Measurements from ENCODE around the gene EMC6. TPM values are rescaled to one million over a fixed set of nuclear protein-coding genes. Genes with fewer than 3 reads are reported as not detected.
"Not testable (repeated sequence)": the region's sequence is repeated elsewhere in the genome, so short reads cannot be mapped to it uniquely, and the experiment has no call there.

The EMC6 gene
- total RNA-seq, 1 experiment from 2014 or later = 56.5 TPM

DNA sequence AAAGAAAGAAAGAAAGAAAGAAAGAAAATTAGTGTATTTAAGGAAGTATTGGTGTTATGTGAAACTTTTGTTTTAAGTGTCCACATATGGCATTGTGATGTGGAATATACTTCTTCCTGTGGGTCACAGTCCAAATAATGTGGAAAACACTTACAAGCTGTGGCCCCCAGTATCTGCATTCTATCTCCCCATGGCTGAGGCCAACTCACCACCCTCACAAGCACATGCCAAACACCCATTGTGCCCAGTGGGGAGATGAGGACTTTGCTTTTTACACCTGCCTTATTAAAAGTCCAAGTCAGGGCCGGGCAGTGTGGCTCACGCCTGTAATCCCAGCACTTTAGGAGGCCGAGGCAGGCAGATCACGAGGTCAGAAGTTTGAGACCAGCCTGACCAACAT, 31.3 kb downstream of the EMC6 start:
- Histone ChIP-seq H3F3A (ENCODE audit: low read length, unreplicated experiment) (no peaks in the 10 kb centered on the region), H4K20me1 (ENCODE audit: low read length) (no peaks in the 10 kb centered on the region), H3K9ac (ENCODE audit: low read length) (no peak overlapping the region), H3K9me3 (ENCODE audit: low read length) (no peaks in the 10 kb centered on the region), H2AFZ (ENCODE audit: low read length) (no peak overlapping the region), H3K4me2 (ENCODE audit: low read length) (no peak overlapping the region), H3K79me2 (ENCODE audit: low read length) (no peaks in the 10 kb centered on the region), H3K4me3 (ENCODE audit: low read length) (no peak overlapping the region), H3K27me3 (ENCODE audit: low read length) (no peaks in the 10 kb centered on the region), H3K36me3 (ENCODE audit: low read depth, low read length) (no peaks in the 10 kb centered on the region), H3K4me1 (ENCODE audit: insufficient read depth, low read length) (0 out of 2 replicates have a peak, but pooled peaks cover 4% of the 10 kb centered on the region), H3K9me2 (replicated peaks; ENCODE audit: low read length) (no peaks in the 10 kb centered on the region), H3K27ac (ENCODE audit: low read length) (no peak overlapping the region)
- ATAC-seq = no peak
- BruUV-seq (replicated peaks) = no TSS peak
- TF ChIP-seq, protein P1, sequence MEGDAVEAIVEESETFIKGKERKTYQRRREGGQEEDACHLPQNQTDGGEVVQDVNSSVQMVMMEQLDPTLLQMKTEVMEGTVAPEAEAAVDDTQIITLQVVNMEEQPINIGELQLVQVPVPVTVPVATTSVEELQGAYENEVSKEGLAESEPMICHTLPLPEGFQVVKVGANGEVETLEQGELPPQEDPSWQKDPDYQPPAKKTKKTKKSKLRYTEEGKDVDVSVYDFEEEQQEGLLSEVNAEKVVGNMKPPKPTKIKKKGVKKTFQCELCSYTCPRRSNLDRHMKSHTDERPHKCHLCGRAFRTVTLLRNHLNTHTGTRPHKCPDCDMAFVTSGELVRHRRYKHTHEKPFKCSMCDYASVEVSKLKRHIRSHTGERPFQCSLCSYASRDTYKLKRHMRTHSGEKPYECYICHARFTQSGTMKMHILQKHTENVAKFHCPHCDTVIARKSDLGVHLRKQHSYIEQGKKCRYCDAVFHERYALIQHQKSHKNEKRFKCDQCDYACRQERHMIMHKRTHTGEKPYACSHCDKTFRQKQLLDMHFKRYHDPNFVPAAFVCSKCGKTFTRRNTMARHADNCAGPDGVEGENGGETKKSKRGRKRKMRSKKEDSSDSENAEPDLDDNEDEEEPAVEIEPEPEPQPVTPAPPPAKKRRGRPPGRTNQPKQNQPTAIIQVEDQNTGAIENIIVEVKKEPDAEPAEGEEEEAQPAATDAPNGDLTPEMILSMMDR (conservative IDR thresholded peaks at IDR 0.05; ENCODE audit: low read depth, low read length) = no peak
- TF ChIP-seq EZH2 (IDR thresholded peaks at IDR 0.05; ENCODE audit: low read length, unreplicated experiment) (no peak), EZH2phosphoT487 (IDR thresholded peaks at IDR 0.05; ENCODE audit: borderline replicate concordance, low read length) (no peak)
- no peak for DNase-seq
- POLR2A ChIA-PET (ENCODE audit: unreplicated experiment) = no interaction called here
- intact Hi-C loops (cut with micrococcal nuclease) = no loop called here
- CTCF ChIA-PET = no interaction called here

GRCh38 chr17:3702041-3702539, 33.5 kb downstream of the EMC6 start:
- H3K9ac ChIP-seq (ENCODE audit: low read length); H3K4me2 ChIP-seq (ENCODE audit: low read length); H3K27ac ChIP-seq (ENCODE audit: low read length); H3K4me1 ChIP-seq (ENCODE audit: insufficient read depth, low read length); H3F3A ChIP-seq (ENCODE audit: low read length, unreplicated experiment); H2AFZ ChIP-seq (ENCODE audit: low read length); BruUV-seq (replicated peaks); DNase-seq; CTCF ChIA-PET; H4K20me1 ChIP-seq (ENCODE audit: low read length); H3K9me2 ChIP-seq (replicated peaks; ENCODE audit: low read length); H3K9me3 ChIP-seq (ENCODE audit: low read length); intact Hi-C loops (cut with micrococcal nuclease); H3K4me3 ChIP-seq (ENCODE audit: low read length); POLR2A ChIA-PET (ENCODE audit: unreplicated experiment); H3K36me3 ChIP-seq (ENCODE audit: low read depth, low read length); H3K27me3 ChIP-seq (ENCODE audit: low read length); ATAC-seq; H3K79me2 ChIP-seq (ENCODE audit: low read length): not testable (repeated sequence)

GRCh38 chr17:3704931-3705717, 36.5 kb downstream of the EMC6 start:
- POLR2A ChIA-PET (ENCODE audit: unreplicated experiment) = no interaction called here
- no peak overlapping the region for H3K4me3 ChIP-seq (ENCODE audit: low read length)
- CTCF ChIA-PET = no interaction called here
- H3K9me2 ChIP-seq (replicated peaks; ENCODE audit: low read length) = no peaks in the 10 kb centered on the region
- H3K9ac ChIP-seq (ENCODE audit: low read length) = no peak overlapping the region
- ATAC-seq = no peak
- H3K36me3 ChIP-seq (ENCODE audit: low read depth, low read length) = no peaks in the 10 kb centered on the region
- BruUV-seq (replicated peaks) = no TSS peak
- H3K79me2 ChIP-seq (ENCODE audit: low read length) = no peaks in the 10 kb centered on the region
- H3K9me3 ChIP-seq (ENCODE audit: low read length) = no peaks in the 10 kb centered on the region
- TF ChIP-seq, protein P1 (conservative IDR thresholded peaks at IDR 0.05; ENCODE audit: low read depth, low read length) = no peak
- TF ChIP-seq EZH2 (IDR thresholded peaks at IDR 0.05; ENCODE audit: low read length, unreplicated experiment) (no peak), EZH2phosphoT487 (IDR thresholded peaks at IDR 0.05; ENCODE audit: borderline replicate concordance, low read length) (no peak)
- no peak for DNase-seq
- H2AFZ ChIP-seq (ENCODE audit: low read length) = no peak overlapping the region
- no peaks in the 10 kb centered on the region for H3K4me1 ChIP-seq (ENCODE audit: insufficient read depth, low read length)
- no peaks in the 10 kb centered on the region for H3F3A ChIP-seq (ENCODE audit: low read length, unreplicated experiment)
- intact Hi-C loops (cut with micrococcal nuclease) = no loop called here
- H3K27me3 ChIP-seq (ENCODE audit: low read length) = no peaks in the 10 kb centered on the region
- H3K4me2 ChIP-seq (ENCODE audit: low read length) = no peak overlapping the region
- H4K20me1 ChIP-seq (ENCODE audit: low read length) = no peaks in the 10 kb centered on the region
- H3K27ac ChIP-seq (ENCODE audit: low read length) = no peak overlapping the region

- CTCF ChIA-PET; H3K36me3 ChIP-seq (ENCODE audit: low read depth, low read length); H3K4me3 ChIP-seq (ENCODE audit: low read length); H2AFZ ChIP-seq (ENCODE audit: low read length); H3F3A ChIP-seq (ENCODE audit: low read length, unreplicated experiment); H3K27ac ChIP-seq (ENCODE audit: low read length); intact Hi-C loops (cut with micrococcal nuclease); H3K4me2 ChIP-seq (ENCODE audit: low read length); BruUV-seq (replicated peaks); POLR2A ChIA-PET (ENCODE audit: unreplicated experiment); H3K4me1 ChIP-seq (ENCODE audit: insufficient read depth, low read length); H3K79me2 ChIP-seq (ENCODE audit: low read length); H4K20me1 ChIP-seq (ENCODE audit: low read length); H3K9me3 ChIP-seq (ENCODE audit: low read length); H3K9ac ChIP-seq (ENCODE audit: low read length); H3K27me3 ChIP-seq (ENCODE audit: low read length); H3K9me2 ChIP-seq (replicated peaks; ENCODE audit: low read length); ATAC-seq; DNase-seq: not testable (repeated sequence)
These were observed 37.0 kb downstream of the EMC6 start for GRCh38 chr17:3705718-3705984.
